HG03025 (cell line): ENCODE data around the gene ERV3-1.
"Not testable (repeated sequence)": the region's sequence is repeated elsewhere in the genome, so short reads cannot be mapped to it uniquely, and the experiment has no call there.

Experiments
- ATAC-seq: cut with Tn5 transposase; IDR thresholded peaks from one replicate; pipeline ENCODE4 v1.9.1; 2021; ENCODE audit warnings: mild to moderate bottlenecking, moderate library complexity; ENCODE audit not compliant: unreplicated experiment, low FRiP score

The ERV3-1 gene

GRCh38 chr7:65001291-65001814 is 5.1 kb downstream of the ERV3-1 start:
- no peak for ATAC-seq

GRCh38 chr7:64999165-65000004 is 7.1 kb downstream of the ERV3-1 start:
- ATAC-seq, result no peak

GRCh38 chr7:64998865-64999164 is 7.7 kb downstream of the ERV3-1 start:
- no peak for ATAC-seq

DNA sequence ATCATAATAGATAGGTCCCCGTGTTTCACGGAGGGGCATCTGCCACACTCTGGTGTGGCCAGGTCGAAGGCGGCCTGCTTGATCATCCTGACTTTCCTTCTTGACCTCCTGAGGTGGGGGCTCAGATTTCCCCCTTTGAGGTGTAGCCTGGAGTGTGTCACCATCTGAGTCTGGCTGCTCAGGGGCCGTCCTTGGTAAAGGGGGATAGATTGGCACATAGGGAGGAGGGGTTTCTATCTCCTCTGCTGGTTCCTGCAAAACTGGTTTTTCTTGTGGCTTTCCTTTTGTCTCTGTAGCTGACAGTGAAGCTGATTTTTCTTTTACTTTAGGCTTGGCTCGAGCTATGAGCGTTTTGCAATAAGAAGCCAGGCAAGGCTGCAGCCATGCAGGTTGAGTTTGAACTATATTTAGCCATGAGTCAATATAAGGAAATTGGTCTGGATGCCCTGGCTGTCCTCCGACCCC is 8.5 kb downstream of the ERV3-1 start:
- ATAC-seq, result no peak

- no peak for ATAC-seq
These were observed 9.2 kb downstream of the ERV3-1 start for GRCh38 chr7:64997164-64997908.

- ATAC-seq, result no peak
These were observed 10.2 kb downstream of the ERV3-1 start for GRCh38 chr7:64996305-64996704.

GRCh38 chr7:64993901-64994300 is 12.6 kb downstream of the ERV3-1 start:
- no peak for ATAC-seq

DNA sequence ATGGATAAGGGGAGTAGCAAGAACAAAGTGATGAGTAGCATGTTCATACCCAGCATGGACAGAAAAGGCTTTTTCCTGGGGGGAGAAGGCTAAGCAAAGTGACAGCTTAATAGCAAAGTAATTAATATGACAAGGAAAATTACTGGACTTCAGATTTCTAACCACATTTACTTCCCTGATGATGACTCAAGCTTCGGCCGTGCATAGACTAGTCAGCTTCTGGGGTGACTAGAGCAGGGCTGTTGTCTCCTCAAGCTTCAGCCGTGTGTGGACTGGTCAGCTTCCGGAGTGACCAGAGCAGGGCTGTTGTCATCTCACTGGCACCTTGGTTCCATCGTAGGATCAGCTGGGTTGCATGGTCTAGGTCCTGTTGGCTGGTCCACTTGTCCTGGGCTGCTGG is 13.5 kb downstream of the ERV3-1 start:
- ATAC-seq, result no peak

- no peak for ATAC-seq
These were observed 15.6 kb downstream of the ERV3-1 start, which contains the start of gene ZNF117 for GRCh38 chr7:64990936-64991335. ZNF117 (minus strand) TSS chr7:64991036.

GRCh38 chr7:64990216-64990615 is 16.3 kb downstream of the ERV3-1 start:
- no peak for ATAC-seq

GRCh38 chr7:64978497-64979203 is 27.8 kb downstream of the ERV3-1 start:
- no peak for ATAC-seq

GRCh38 chr7:64965594-64965993 is 40.9 kb downstream of the ERV3-1 start:
- ATAC-seq, result no peak

GRCh38 chr7:64959072-64959747 is 47.3 kb downstream of the ERV3-1 start:
- no peak for ATAC-seq

DNA sequence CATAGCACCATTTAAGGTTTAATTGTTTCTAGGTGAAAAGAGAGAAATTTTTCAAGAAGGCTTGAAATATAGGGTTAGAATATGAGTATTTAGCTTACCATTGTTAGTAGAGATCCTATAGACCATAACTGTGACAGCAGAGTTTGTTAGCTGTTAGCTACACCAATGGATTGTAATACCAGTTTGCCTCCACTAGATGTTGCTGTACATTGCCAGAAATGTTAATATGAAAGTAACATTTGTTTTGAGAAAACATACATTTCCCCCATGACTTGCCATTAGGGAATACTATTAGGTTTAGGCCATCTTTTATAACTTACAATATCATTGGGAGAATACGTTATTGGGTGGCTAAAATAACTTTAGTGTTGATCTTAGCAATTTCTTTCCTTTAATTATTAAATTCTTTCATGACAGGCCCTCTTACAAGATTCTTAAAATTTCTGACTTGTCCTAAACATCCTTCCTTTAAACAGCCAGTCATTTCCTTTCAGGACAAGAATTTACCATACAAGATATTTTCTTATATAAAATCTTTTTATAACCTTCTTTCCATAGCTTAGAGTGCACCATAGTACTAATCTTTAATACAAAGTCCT is 55.1 kb downstream of the ERV3-1 start:
- ATAC-seq, result no peak

DNA sequence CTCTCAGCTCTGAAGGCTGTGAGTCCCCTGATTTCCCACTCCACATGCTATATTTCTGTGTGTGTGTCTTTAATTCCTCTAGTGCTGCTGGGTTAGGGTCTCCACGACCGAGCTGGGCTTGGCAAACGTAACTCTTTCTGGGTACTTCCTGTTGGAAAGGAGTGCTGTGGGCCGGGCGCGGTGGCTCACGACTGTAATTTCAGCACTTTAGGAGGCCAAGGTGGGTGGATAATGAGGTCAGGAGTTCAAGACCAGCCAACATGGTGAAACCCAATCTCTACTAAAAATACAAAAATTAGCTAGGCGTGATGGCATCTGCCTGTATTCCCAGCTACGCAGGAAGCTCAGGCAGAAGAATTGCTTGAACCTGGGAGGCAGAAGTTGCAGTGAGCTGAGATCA is 55.8 kb downstream of the ERV3-1 start:
- not testable (repeated sequence) for ATAC-seq

DNA sequence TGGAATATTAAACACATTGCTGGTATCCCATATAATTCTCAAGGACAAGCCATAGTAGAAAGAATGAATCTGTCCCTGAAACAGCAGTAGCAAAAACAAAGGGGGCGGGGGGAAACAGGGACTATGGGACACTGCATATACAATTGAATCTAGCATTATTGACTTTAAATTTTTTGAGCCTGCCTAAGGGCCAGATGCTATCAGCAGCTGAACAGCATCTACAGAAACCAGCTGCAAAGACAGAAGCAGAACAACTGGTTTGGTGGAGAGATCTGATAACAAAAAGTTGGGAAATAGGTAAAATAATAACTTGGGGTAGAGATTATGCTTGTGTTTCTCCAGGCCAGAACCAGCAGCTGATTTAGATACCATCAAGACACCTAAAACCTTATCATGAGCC is 57.7 kb downstream of the ERV3-1 start:
- ATAC-seq, result not testable (repeated sequence)

DNA sequence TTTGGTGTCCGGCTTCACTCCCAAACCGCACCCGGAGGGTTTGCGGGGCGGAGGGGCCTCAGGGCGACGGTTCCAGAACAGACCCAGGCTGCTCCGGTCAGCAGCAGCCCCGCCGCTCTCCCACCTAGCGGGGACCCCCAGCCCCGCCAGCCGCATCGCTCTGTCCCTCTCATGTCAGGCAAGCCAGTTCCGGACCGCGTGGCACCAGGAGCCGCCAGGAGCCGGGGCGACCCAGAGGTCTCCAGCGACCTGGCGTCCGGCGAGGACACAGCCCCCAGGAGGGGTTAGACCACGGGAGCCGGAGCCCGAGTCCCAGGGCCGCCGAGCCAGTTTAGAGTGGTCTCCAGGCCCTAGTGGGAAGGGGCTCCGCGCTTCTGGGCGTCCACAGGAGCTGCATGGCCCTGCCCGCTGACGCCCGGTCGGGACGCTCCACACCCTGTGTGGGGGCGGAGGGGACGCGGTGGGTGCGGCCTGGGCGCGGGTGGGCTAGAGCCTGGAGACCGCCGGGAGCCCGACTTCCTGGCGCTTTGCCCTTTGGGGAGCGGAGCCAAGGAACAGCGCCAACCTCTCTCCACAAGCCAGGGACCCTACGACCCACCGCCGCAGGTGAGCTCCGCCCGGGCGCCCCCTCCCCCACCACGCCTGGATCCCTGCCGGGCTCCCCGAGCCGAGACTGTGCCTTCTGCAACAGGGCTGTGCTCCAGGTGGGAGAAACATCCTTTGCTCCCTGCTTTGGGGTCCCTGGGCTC is 59.1 kb downstream of the ERV3-1 start:
- ATAC-seq, result no peak

GRCh38 chr7:64946772-64947171 is 59.7 kb downstream of the ERV3-1 start:
- no peak for ATAC-seq

DNA sequence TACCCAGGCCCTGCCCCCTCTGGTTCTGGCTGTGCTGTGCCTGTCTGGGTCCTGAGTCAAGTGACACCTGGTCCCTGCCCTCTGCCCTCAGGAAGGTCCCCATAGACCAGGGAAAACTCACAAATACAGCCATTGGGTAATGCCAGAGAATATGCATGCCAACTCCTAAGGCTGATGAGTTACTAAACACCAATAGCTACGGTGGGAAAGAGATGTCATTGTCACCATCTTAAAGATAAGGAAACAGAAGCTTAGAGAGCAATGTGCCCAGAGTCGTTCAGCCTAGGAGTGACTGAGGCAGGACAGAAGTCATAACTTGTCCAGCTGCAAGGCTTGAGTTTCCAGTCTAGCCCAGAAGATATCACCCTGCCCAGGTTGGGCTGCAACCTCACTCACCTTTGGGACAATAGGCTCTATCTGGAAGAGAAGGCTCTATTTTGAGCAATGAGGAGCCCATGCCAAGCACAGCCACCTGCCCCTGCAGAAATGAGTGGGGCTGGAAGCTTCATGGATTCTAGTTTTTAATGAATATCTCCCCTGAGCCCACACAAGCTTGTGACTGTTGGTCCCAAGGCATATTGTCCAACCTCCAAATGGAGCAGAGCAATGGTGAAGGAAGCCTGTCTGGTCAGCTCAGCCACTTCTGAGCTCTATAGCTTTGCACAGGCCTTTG is 60.8 kb downstream of the ERV3-1 start:
- ATAC-seq, result no peak
